Germinal center (tissue), 1 donor: ENCODE data around the gene BAMBI.

Experiments
- DNase-seq: peaks from one replicate; pipeline ENCODE4 v3.0.0; 2012; ENCODE audit warnings: mixed read lengths, low spot score

Gene BAMBI

DNA sequence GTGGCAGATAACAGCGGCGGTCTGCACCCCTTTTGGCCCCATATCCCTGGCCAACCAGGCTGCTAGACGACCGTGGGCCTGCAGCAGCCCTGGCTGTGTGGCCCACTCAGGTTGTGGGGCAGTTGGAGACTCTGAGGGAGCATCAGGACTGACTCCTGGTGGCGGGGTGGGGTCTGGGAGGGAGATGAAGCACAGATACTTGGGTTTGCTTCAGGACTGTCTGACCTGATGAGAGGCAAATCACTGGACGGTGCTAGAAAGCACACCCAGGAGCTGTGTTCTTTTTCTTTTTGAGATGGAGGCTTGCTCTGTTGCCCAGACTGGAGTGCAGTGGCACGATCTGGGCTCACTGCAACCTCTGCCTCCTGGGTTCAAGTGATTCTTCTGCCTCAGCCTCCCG lies 28.2 kb downstream of the BAMBI start:
- DNase-seq = no peak

DNA sequence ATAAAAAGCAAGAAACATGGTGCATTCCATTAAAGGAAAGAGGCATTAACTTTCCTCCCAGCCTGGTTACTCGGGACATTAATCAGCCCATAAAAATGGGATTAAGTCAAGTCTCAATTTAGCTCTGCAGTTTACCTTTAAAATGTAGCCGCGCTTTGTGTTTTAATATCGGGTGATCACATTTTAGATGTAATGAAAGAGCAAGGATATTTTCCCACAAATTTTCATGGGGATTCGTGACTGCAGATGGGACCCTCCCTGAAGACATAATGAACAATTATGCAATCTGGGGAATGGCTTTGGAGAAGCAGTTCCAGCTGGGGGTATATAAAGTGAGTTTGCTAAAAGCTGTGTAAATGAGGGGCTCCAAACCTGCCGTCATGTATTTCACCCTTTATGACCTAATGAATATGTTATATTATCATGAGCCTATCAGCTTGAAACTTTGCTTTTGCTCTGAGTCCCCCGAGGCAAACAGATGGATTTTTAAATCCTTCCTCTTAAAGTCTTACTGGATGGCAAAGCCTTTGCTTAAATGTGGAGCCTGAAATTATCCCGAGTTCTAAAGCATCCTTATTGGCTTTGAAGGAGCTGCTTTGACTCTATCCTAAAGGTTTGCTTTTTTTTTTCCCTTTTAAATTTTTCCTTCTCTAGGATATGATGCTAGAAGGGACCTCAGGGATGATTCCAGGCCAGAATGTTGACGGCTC lies 31.8 kb downstream of the BAMBI start:
- no peak for DNase-seq

- no peak for DNase-seq
Measured at GRCh38 chr10:28710202-28710886, 33.0 kb downstream of the BAMBI start.

DNA sequence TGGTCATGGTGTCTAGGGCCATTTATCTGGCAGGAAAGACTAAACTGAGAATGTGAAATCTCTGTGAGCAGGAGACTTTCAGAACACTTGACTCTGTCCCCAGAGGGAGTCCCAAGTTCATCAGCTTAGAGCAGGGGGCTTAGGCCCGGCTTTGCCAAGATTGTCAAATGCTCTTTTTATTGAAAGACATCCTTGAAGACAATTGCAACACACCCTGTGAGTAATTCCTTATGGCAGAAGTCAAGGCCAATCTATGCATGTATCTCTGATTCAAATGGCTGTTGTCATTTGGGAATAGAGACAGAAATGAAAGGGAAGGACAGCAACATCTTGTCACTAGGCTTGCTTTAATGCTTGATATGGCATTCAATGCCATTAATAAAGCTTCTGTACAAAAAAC lies 33.7 kb downstream of the BAMBI start:
- no peak for DNase-seq

DNA sequence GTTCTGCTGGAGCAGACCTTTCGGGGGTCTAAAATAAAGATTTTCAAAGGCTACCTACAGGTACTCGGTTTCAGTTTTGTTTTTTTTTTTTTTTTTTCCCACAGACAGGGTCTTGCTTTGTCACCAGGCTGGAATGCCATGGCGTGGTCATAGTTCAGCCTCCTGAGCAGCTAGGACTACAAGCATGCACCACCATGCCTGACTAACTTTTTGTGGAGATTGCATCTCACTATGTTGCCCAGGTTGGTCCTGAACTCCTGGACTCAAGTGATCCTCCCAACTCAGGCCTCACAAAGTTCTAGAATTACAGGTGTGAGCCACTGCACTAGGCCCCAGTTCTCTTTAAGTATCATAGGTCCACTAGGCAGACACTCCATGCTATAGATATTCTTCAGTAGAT lies 34.5 kb downstream of the BAMBI start:
- DNase-seq = no peak

- no peak for DNase-seq
Measured at GRCh38 chr10:28713626-28714352, 36.5 kb downstream of the BAMBI start.

- DNase-seq = no peak
Measured at GRCh38 chr10:28714401-28715053, 37.2 kb downstream of the BAMBI start.

- DNase-seq = no peak
Measured at GRCh38 chr10:28715246-28715645, 37.9 kb downstream of the BAMBI start.

GRCh38 chr10:28715757-28716156 lies 38.4 kb downstream of the BAMBI start:
- no peak for DNase-seq

DNA sequence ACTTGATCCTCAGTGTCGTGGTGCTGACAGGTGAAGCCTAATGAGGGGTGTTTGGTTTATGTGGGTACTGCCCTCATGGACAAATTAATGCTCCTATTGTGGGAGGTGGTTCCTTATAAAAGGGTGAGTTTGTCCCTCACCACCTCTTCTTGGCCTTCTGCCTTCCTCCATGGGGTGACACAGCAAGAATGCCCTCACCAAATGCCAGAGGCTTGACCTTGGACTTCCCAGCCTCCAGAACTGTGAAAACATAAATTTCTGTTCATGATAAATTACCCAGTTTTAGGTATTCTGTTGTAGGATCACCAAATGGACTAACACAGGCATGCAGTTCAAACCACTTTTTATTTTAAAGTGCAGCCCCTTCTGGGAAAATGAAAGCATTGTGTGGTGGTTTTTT lies 39.4 kb downstream of the BAMBI start:
- no peak for DNase-seq

DNA sequence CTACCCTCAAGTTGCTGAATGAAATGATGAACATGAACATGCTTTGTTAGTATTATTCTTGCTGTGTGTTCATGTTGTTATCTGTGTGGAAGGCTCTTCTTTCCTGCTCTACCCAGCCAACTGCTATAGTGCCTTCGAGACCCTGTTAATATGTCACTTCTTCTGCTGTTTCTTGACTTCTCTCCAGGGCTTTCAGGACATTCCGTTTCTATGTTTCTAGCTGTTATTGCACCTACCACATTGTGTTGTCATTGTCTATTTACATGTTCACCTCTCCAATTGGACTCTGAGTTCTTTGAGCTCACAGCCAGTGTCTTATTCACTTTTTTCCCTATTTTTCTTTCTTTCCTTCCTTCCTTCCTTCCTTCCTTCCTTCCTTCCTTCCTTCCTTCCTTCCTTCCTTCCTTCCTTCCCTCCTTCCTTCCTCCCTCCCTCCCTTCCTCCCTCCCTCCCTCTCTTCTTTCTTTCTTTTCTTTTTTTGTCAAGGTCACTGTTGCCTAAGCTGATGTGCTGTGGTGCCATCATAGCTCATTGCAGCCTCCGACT lies 40.4 kb downstream of the BAMBI start:
- no peak for DNase-seq

DNA sequence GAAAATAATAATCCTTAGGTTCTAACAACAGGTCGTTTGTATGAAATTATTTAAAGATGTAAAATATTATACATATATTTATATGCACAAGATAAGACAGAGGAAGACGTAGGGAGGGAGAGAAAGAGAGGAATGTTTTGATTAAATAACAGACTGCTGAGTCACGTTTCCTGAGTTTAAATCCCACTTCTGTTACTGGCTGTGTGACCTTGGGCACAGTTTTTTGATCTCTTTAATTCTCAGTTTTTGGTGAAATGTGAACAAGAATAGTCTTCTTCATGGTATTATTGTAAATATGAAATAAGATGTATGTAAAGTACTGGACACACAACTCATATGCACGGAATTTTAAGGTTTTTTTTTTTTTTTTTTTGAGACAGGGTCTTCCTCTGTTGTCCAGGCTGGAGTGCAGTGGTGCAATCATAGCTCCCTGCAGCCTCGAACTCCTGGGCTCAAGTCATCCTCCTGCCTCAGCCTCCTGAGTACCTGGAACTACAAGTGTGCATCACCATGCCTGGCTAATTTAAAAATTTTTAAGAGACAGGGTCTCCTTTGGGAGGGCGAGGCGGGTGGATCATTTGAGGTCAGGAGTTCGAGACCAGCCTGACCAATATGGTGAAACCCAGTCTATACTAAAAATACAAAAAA lies 42.6 kb downstream of the BAMBI start:
- DNase-seq = no peak

DNA sequence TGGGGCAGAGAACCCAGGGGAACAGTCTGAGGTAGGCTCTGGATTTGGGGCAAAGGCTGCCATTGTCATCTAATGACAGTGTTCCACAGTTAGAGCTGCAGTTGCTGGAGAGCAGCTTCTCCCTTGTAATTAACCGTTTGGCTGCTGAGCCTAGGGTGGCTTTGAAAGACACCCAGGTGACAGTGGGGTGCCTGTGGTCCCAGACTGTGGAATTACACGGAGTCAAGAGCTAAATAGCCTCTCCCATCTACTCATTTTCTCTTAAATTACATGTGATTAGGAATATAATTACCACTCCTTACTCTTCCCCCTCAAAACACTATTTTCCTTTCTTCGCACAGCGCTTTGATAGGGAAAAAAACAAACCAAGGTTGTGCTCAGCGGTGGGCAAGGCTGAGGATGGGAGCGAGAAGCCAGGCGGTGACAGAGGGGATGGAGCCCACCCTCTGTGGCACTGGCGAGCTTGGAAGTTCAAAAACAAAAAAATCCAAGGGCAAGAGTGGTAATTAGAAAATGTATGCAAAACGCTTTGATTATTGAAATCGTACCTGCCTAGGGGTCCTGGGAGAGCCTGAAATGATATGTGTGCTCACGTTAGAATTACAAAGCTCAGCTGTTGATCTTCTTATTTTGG lies 44.1 kb downstream of the BAMBI start:
- DNase-seq = no peak

DNA sequence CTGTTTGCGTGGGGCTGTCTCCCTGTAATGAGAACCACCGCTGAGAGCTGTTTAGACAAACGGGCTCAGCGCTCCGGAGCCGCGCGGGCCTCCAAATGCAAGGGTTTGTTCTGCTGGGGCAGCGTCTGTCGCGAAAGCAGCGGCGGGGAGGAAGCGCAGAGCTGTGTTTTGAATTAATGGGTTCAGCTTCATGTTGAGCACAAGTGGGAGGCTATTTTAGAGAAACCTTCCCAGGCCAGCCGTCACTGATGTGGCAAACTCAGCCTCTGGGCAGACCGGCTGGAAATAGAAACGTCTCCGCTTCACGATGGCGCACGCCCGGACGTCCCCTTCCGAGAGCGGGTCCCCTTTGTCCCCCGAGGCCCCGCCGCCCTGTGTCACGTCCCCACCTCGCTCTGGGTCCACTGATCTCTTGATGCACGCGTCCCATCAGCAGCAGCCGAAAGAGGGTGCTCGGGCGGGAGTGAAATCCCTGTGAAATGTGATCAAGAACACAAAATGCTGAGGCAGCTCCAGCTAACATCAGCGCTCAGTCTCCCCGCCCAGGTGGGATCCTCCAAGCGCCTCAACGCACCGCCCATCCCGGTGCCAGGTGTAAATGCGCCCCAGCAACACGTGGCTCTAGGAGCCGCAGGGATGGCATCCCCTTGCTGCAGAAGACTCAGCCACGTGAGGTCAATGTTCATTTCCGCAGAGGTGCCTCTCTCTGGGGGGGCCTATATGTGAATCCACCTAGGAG lies 44.9 kb downstream of the BAMBI start:
- DNase-seq = no peak

- DNase-seq = no peak
Measured at GRCh38 chr10:28728366-28728765, 51.0 kb downstream of the BAMBI start.

DNA sequence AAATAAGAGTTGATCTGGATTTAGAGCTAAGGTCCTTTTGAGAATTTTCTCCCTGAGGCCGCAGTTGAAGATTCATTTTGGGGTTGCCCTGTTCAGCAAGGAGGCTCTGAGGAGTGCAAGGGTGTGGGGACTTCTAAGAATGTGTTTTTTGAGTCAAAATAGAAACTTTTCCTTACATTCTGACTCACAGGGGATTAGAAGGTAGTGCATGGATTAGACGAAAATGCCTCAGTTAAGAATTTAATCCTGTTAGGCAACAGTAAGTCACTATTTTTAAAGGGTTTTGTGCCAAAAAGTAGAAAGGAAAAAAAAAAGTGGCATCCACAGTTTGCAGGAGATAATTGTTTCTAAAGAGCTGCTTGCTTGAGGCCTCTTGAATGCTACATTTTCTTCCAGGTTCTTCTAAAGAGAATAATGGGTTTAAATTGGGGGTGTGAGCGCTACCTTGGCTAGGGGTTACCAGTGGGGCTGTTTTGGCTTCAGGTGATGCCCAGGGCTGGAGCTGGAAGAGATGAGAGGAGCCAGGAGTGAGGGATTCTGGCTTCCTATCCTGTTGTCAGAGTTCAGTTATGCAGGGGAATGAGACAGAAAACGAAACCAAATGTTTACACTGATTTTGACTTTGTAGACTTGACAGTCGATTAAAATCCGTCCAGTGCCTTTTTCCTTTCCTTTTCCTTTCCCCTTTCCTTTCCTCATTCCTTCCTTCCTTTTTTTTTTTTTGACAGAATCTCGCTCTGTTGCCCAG lies 52.9 kb downstream of the BAMBI start:
- DNase-seq = no peak

DNA sequence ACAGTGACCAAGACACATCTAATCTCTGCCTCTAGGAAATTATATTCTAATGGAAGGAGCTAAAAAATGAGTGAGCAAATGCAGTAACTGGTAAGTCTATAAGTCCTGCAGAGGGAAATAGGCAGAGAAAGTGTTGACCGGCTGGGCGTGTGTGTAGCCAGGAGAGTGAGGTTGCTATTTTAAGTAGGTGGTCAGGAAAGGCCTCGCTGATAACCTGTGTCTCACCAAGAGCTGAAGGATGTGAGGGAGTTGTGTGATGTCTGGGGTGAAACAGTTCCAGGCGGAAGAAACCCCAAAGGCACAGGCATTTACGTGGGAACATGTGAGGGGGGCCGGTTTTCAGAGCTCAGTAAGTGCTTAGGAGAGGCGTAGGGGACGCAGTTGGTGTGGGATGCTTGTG lies 54.8 kb downstream of the BAMBI start:
- no peak for DNase-seq
